ENCODE measurements around the gene GCHFR.

The GCHFR gene

DNA sequence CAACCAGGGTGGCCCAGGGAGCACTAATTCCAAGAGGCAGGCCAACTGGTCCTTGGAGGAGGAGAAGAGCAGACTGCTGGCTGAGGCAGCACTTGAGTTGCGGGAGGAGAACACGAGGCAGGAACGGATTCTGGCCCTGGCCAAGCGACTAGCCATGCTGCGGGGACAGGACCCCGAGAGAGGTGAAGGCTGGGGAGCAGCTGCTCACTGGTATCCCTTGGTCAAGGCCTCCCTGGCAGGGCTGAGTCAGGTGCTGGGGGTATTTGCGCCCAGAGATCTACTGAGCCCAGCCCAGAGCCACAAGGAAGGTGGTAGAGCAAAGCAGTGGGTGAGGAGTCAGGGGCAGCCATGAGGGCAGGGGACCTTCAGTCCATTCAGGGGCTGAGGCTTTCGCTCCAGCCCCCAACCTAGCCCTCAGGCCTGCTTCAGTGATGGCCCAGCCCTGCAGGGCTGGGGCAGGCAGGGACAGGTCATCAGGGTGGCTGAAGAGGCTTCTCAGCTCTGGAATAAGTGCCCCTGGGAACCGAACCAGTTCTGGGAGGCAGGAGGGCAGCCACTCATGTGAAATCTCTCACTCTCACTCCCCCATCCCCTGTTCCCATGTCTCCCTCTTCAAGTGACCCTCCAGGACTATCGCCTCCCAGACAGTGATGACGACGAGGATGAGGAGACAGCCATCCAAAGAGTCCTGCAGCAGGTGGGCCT lies 49.0 kb downstream of the GCHFR start:
- TF ChIP-seq, protein P1, sequence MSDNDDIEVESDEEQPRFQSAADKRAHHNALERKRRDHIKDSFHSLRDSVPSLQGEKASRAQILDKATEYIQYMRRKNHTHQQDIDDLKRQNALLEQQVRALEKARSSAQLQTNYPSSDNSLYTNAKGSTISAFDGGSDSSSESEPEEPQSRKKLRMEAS (IDR thresholded peaks at IDR 0.05; ENCODE audit: low read depth, low read length) = no peak
- no peak for TF ChIP-seq MYC (IDR thresholded peaks at IDR 0.05; ENCODE audit: low read depth, low read length)
- no peak for TF ChIP-seq POLR2A (IDR thresholded peaks at IDR 0.05; ENCODE audit: extremely low read depth, insufficient read length)
- DNase-seq (ENCODE audit: low read depth) = no peak
- no peak overlapping the region for H3K4me3 ChIP-seq (ENCODE audit: low read depth, low read length)

DNA sequence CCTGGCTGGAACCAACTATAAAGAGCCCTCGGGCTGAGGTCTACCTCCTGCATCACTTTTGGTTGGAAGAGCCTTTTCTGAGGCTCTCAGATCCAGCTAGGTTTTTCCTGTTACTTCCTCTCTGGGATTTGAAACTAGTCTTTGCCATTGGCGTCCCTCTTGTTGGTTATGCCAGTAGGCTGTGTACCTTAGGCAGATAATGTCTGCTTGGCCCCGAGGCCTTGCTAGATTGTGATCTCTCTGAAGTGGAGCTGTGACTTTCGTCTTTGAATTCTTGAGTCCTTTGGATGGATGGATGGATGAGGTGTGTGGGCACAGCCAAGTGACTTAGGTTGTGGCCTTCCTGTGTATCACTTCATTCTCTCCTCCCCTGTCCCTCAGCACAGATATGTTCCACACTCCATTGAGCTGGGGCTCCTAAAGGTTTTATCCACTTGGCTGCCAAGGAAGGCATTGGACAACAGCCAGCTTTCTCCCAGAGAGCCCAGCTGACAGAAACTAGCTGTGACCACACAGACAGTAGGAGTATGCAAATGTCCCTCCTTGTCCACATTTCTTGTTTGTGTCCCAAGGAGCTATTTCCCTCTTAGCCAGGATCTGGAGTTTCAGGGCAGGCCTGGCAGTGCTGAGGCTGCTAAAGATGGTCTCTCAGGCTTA lies 51.3 kb downstream of the GCHFR start:
- TF ChIP-seq, protein P2, sequence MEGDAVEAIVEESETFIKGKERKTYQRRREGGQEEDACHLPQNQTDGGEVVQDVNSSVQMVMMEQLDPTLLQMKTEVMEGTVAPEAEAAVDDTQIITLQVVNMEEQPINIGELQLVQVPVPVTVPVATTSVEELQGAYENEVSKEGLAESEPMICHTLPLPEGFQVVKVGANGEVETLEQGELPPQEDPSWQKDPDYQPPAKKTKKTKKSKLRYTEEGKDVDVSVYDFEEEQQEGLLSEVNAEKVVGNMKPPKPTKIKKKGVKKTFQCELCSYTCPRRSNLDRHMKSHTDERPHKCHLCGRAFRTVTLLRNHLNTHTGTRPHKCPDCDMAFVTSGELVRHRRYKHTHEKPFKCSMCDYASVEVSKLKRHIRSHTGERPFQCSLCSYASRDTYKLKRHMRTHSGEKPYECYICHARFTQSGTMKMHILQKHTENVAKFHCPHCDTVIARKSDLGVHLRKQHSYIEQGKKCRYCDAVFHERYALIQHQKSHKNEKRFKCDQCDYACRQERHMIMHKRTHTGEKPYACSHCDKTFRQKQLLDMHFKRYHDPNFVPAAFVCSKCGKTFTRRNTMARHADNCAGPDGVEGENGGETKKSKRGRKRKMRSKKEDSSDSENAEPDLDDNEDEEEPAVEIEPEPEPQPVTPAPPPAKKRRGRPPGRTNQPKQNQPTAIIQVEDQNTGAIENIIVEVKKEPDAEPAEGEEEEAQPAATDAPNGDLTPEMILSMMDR (IDR thresholded peaks at IDR 0.05; ENCODE audit: low read depth, low read length) = no peak
- TF ChIP-seq, protein P1 (IDR thresholded peaks at IDR 0.05; ENCODE audit: low read depth, low read length) = no peak
- TF ChIP-seq POLR2A (IDR thresholded peaks at IDR 0.05; ENCODE audit: extremely low read depth, insufficient read length) = no peak
- no peak for TF ChIP-seq MYC (IDR thresholded peaks at IDR 0.05; ENCODE audit: low read depth, low read length)
- no peak for DNase-seq (ENCODE audit: low read depth)
- H3K4me3 ChIP-seq (ENCODE audit: low read depth, low read length) = no peak overlapping the region

All from NB4 (cell line).